K562 (cell line): ENCODE measurements around the gene KRT28. TPM values are rescaled to one million over a fixed set of nuclear protein-coding genes. Genes with fewer than 3 reads are reported as not detected.
A peak's percentile ranks its signal among the peaks of the same experiment; 100 is the strongest.

Experiments
- ARHGAP35 ChIP-seq: fragments of 450-650 bp; IDR thresholded peaks from 2 replicates; pipeline ENCODE4 v1.6.1; 2018; ENCODE audit not compliant: partially characterized antibody
- CBX3 ChIP-seq, 2 experiments: IDR thresholded peaks; 1 replicate in 1 of 2; 2 replicates in 1 of 2; pipeline ENCODE4 v1.6.1; 2012; ENCODE audit warnings: inconsistent platforms in 2 of 2, low read length in 2 of 2, borderline replicate concordance in 1 of 2, control low read depth in 1 of 2
- CC2D1A ChIP-seq: fragments of 450-650 bp; IDR thresholded peaks from 2 replicates; pipeline ENCODE4 v1.6.1; 2017; ENCODE audit warnings: mild to moderate bottlenecking
- CHD2 ChIP-seq: IDR thresholded peaks from 2 replicates; pipeline ENCODE4 v1.6.1; 2011; ENCODE audit warnings: low read depth, low read length
- DDX20 ChIP-seq: fragments of 450-650 bp; IDR thresholded peaks from 2 replicates; pipeline ENCODE4 v1.6.1; 2016; ENCODE audit warnings: missing genetic modification characterization, low read depth, mild to moderate bottlenecking, missing compliant biosample characterization, moderate library complexity
- DLX4 ChIP-seq: fragments of 250-450 bp; sonication (Bioruptor Pico); IDR thresholded peaks from 2 replicates; pipeline ENCODE4 v1.6.1; 2021; ENCODE audit warnings: mild to moderate bottlenecking
- E2F8 ChIP-seq: fragments of 450-650 bp; IDR thresholded peaks from 2 replicates; pipeline ENCODE4 v1.7.1; 2018; ENCODE audit warnings: mild to moderate bottlenecking, low read depth; ENCODE audit not compliant: partially characterized antibody
- GATAD2B ChIP-seq: fragments of 450-650 bp; IDR thresholded peaks from 2 replicates; pipeline ENCODE4 v1.6.1; 2017; ENCODE audit warnings: mild to moderate bottlenecking, borderline replicate concordance
- HOMEZ ChIP-seq: fragments of 250-450 bp; sonication (Bioruptor Pico); IDR thresholded peaks from 2 replicates; pipeline ENCODE4 v1.4.0; 2020; ENCODE audit warnings: mild to moderate bottlenecking, moderate library complexity
- KLF6 ChIP-seq: fragments of 250-450 bp; sonication (Bioruptor Pico); IDR thresholded peaks from 2 replicates; pipeline ENCODE4 v1.4.0; 2020; ENCODE audit warnings: mild to moderate bottlenecking, moderate library complexity, borderline replicate concordance
- MCM5 ChIP-seq: fragments of 450-650 bp; IDR thresholded peaks from 2 replicates; pipeline ENCODE4 v1.6.1; 2016; ENCODE audit warnings: low read depth
- MXI1 ChIP-seq: IDR thresholded peaks from 2 replicates; pipeline ENCODE4 v1.6.1; 2011; ENCODE audit warnings: low read depth, mild to moderate bottlenecking, improper control_type of control experiment, low read length
- PURB ChIP-seq: sonication (generic); formaldehyde crosslinking; IDR thresholded peaks from 2 replicates; pipeline ENCODE4 v1.9.0; 2021; ENCODE audit warnings: low read depth, mild to moderate bottlenecking, missing genetic modification reagents
- SLC30A9 ChIP-seq: fragments of 250-450 bp; sonication (Bioruptor Pico); IDR thresholded peaks from 2 replicates; pipeline ENCODE4 v1.8.0; 2022; ENCODE audit warnings: mild to moderate bottlenecking, moderate library complexity
- SMAD1 ChIP-seq: fragments of 150-350 bp; IDR thresholded peaks from 2 replicates; pipeline ENCODE4 v1.6.1; 2014; ENCODE audit warnings: low read length, low read depth; ENCODE audit not compliant: partially characterized antibody
- SNAPC5 ChIP-seq: fragments of 250-450 bp; sonication (Bioruptor Pico); IDR thresholded peaks from 2 replicates; pipeline ENCODE4 v1.8.0; 2021; ENCODE audit warnings: moderate library complexity, mild to moderate bottlenecking, inconsistent platforms
- TFE3 ChIP-seq: fragments of 450-650 bp; formaldehyde crosslinking; IDR thresholded peaks from 2 replicates; pipeline ENCODE4 v1.4.0; 2020; ENCODE audit warnings: mild to moderate bottlenecking, mixed read lengths
- THRAP3 ChIP-seq: fragments of 450-650 bp; IDR thresholded peaks from 2 replicates; pipeline ENCODE4 v1.6.1; 2016; ENCODE audit warnings: mild to moderate bottlenecking, inconsistent platforms, borderline replicate concordance
- ZNF146 ChIP-seq: IDR thresholded peaks from one replicate; pipeline ENCODE4 v1.6.1; 2018; ENCODE audit warnings: missing compliant biosample characterization; ENCODE audit not compliant: unreplicated experiment
- ZNF644 ChIP-seq: fragments of 200-800 bp; sonication (Bioruptor generic); IDR thresholded peaks from 2 replicates; pipeline ENCODE4 v1.6.1; 2016; ENCODE audit warnings: low read depth, missing genetic modification characterization, missing compliant biosample characterization
- ZNF668 ChIP-seq: fragments of 250-450 bp; sonication (Bioruptor Pico); IDR thresholded peaks from 2 replicates; pipeline ENCODE4 v1.8.0; 2022; ENCODE audit warnings: mild to moderate bottlenecking, inconsistent platforms
- ZNF766 ChIP-seq: fragments of 200-800 bp; sonication (Bioruptor generic); conservative IDR thresholded peaks from 2 replicates; pipeline ENCODE4 v1.6.1; 2016; ENCODE audit warnings: missing genetic modification characterization, missing compliant biosample characterization
- polyA plus RNA-seq, 8 experiments: library from polyadenylated mRNA; depleted of rRNA in 4 of 8; stranded (reverse) in 5 of 8; unstranded in 3 of 8; fragments of >200 nt; fragmentation: Nextera tagmentation in 2 of 8; fragmentation: Illumina TruSeq in 1 of 8; extraction: Ambion mirVana in 2 of 8; extraction: Trizol in 1 of 8; gene quantifications; 2 replicates each; pipeline versions ENCODE4 v1.2.1 to v1.2.3, GENCODE V29; 2011 to 2014; ENCODE audit warnings: inconsistent platforms in 1 of 8, missing spikeins in 1 of 8
- total RNA-seq, 7 experiments: library from RNA; depleted of rRNA in 6 of 7; stranded (reverse); fragments of >200 nt in 6 of 7; fragmentation: Illumina TruSeq in 2 of 7; extraction: Trizol in 2 of 7; gene quantifications; 2 replicates each; pipeline versions ENCODE4 v1.2.1 to v1.2.3, GENCODE V29; 2011 to 2021; ENCODE audit warnings: low replicate concordance in 1 of 7

Gene KRT28
- total and polyA plus RNA-seq, 9 of the 15 experiments (the other 6 are each of a cell fraction or from before 2014, with no cell fraction given): not detected

GRCh38 chr17:40827746-40828453 lies 28.1 kb upstream of the KRT28 start (continued):
- no peak for TF ChIP-seq ZNF146 (CRISPR knock-in tag)
- no peak for TF ChIP-seq HOMEZ (CRISPR knock-in tag)
- TF ChIP-seq DDX20 (tag): no peak
- no peak for TF ChIP-seq ZNF668 (CRISPR knock-in tag)
- no peak for TF ChIP-seq TFE3 (CRISPR knock-in tag)
- TF ChIP-seq KLF6: no peak
- peak in 1 of 2 experiments; percentile 78; a peak in 1 of 3 replicates for TF ChIP-seq CBX3 (IDR thresholded peaks at IDR 0.05; ENCODE audit: borderline replicate concordance in 1 of 2, low read length in 2 of 2)
- TF ChIP-seq SMAD1: peak; percentile 38
- TF ChIP-seq THRAP3: no peak
- TF ChIP-seq MCM5: no peak
- TF ChIP-seq DLX4 (CRISPR knock-in tag): no peak
- TF ChIP-seq ARHGAP35: peak; percentile 57
- TF ChIP-seq E2F8: peak; percentile 61
- TF ChIP-seq PURB: no peak
- TF ChIP-seq GATAD2B: no peak; the same call in none of the 2 replicates
- no peak for TF ChIP-seq CHD2
- no peak for TF ChIP-seq MXI1
- peak; percentile 96; the same call in 1 of the 2 replicates for TF ChIP-seq CC2D1A
- TF ChIP-seq ZNF766: peak; percentile 95
- TF ChIP-seq SLC30A9 (CRISPR knock-in tag): no peak
- no peak for TF ChIP-seq SNAPC5 (CRISPR knock-in tag)
- peak; percentile 94 for TF ChIP-seq ZNF644 (tag)
